CD4-positive, alpha-beta T cell treated with Interferon alpha-2 for 1 hour (primary cell): ENCODE measurements around the gene SHLD2.
A peak's percentile ranks its signal among the peaks of the same experiment; 100 is the strongest.
"Not testable (repeated sequence)": the region's sequence is repeated elsewhere in the genome, so short reads cannot be mapped to it uniquely, and the experiment has no call there.

Experiments used
- DNase-seq, 2 donors: peaks; one replicate each; pipeline ENCODE4 v3.0.0-alpha.2; 2020 to 2022

The SHLD2 gene

GRCh38 chr10:87149020-87149609 is 54.1 kb downstream of the SHLD2 start:
- DNase-seq = not testable (repeated sequence)

- not testable (repeated sequence) for DNase-seq
These were observed 56.5 kb downstream of the SHLD2 start for GRCh38 chr10:87151516-87151915.

- not testable (repeated sequence) for DNase-seq
These were observed 61.8 kb downstream of the SHLD2 start for GRCh38 chr10:87156841-87157240.

DNA sequence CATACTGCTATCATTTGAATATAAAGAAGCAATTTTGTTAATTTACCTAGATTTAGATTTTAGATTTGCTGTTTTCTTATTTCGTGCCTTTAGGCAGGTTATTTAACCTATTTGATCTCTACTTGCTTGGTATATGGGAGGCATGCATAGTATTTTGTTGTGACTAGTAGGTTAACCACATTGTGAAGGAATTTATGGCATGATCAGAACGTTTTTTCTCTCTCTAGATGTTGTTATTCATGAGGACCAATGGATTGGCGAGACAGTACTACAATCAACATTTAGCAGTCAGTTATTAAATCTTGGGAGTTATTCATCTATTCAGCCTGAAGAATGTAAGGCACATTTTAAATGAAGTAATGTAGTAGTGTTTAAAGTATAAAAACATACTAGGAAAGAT is 62.8 kb downstream of the SHLD2 start:
- not testable (repeated sequence) for DNase-seq

- not testable (repeated sequence) for DNase-seq
These were observed 67.8 kb downstream of the SHLD2 start for GRCh38 chr10:87162703-87163293.

GRCh38 chr10:87163414-87163813 is 68.4 kb downstream of the SHLD2 start:
- not testable (repeated sequence) for DNase-seq

- DNase-seq = not testable (repeated sequence)
These were observed 74.9 kb downstream of the SHLD2 start for GRCh38 chr10:87169857-87170256.

DNA sequence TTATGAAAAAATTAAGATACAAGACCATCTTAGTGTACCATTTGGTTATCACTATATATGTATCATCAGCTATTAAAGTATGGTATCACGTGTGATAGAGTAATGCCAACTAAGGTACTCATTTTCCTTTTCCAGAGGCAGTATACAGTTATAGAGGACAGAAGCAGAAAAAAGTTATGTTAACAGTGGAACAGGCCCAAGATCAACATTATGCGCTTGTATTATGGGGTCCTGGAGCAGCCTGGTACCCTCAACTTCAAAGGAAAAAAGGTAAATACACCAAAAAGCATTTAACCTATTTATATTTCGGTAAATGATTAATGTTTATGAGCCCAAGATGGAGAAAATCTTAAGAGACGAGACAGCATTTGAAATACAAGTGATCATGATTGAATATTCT is 75.7 kb downstream of the SHLD2 start:
- not testable (repeated sequence) for DNase-seq

GRCh38 chr10:87171670-87172069 is 76.7 kb downstream of the SHLD2 start:
- DNase-seq = not testable (repeated sequence)

DNA sequence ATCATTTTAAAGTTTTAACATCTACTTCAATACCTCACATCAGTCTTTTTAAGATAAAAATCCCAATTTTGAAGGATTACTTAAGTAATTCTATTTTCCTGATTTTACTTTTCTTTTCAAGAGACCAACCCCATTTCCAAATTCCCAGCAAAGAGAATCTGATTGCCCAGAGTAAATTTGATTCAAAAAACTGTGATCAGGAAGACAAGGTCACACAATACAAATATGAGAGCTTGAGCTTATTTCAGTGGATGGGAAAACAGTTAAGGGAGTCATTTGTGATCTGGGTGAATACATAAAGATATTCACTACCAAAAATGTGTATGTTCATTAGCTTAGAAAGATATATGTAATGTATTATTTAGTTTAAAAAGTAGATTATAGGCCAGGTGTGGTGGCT is 77.2 kb downstream of the SHLD2 start:
- DNase-seq = not testable (repeated sequence)

GRCh38 chr10:87177587-87177986 is 82.6 kb downstream of the SHLD2 start:
- DNase-seq = not testable (repeated sequence)

DNA sequence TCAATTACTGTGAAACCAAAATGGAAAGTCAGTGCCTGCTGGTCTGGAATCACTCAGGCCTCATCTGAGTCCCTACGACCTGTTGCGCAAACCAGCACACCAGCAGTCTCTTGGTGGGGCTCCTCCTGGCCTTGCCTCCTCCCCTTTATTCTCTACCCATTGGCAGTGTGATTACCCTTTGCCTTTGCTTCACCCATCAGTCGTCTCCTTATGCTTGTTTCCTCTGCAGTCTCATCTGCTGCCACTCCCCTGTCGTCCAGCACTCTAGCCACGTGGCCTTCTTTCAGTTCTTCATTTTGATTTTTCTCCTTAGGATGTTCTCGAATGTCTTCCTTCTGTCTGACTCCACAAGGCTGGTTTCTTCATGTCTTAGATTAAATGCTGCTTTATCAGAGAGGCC is 89.4 kb downstream of the SHLD2 start:
- peak in 1 of 2 donors; percentile 38 for DNase-seq

- DNase-seq = not testable (repeated sequence)
These were observed 91.0 kb downstream of the SHLD2 start for GRCh38 chr10:87186016-87186415.

- DNase-seq = not testable (repeated sequence)
These were observed 92.6 kb downstream of the SHLD2 start for GRCh38 chr10:87187573-87187972.

GRCh38 chr10:87191841-87192240 is 96.8 kb downstream of the SHLD2 start:
- DNase-seq = not testable (repeated sequence)

DNA sequence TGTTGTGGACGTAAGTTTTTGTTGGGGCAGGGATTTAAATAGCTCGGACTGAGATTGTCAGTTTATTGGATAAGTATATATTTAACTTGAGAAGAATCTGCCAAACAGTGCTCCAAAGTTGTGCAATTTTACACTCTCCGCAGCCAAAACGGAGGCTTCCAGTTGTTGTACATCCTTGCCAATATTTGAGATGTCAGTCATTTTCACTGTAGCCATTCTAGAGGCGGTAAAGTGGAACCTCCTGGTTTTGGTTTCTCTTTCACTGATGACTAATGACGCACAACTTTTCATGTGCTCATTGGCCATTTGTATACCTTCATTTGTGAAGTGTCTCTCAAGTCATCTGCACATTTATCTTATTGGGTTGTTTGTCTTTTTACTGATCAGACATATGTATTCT is 105.9 kb downstream of the SHLD2 start:
- DNase-seq = peak; percentile 24 to 76

DNA sequence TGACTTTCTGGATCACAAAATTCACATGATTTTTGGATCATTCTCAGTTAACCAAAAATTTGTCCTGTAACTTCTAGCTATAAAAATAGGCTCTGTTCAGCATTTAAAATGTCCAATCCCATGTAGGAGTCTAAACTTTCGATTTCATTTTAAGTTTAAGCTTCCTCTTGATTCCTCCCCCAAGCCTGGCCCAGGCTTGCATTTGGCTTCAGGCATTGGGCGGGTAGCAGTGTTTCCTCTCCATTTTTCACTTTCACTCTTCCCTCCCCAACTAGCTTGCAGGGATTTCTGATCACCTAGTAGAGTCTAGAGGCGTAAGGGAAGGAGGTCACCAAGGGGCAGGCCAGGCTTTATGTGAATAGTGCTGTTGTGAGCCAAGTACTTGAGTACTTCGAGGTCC is 109.8 kb downstream of the SHLD2 start:
- DNase-seq = peak in 1 of 2 donors; percentile 24

- not testable (repeated sequence) for DNase-seq
These were observed 111.9 kb downstream of the SHLD2 start for GRCh38 chr10:87206922-87207321.

DNA sequence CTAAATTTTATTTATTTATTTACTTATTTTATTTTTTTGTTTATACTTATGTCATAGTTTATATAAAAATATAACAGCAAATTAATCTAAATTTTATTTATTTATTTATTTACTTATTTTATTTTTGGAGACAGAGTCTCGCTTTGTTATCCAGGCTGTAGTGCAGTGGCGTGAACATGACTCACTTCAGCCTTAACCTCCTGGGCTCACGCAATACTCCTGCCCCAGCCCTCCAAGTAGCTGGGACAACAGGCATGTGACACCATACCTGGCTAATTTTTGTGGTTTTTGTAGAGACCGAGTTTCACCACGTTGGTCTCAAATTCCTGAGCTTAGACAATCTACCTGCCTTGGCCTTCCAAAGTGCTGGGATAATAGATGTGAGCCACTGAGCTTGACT is 115.3 kb downstream of the SHLD2 start:
- not testable (repeated sequence) for DNase-seq

- not testable (repeated sequence) for DNase-seq
These were observed 116.8 kb downstream of the SHLD2 start for GRCh38 chr10:87211848-87212247.

DNA sequence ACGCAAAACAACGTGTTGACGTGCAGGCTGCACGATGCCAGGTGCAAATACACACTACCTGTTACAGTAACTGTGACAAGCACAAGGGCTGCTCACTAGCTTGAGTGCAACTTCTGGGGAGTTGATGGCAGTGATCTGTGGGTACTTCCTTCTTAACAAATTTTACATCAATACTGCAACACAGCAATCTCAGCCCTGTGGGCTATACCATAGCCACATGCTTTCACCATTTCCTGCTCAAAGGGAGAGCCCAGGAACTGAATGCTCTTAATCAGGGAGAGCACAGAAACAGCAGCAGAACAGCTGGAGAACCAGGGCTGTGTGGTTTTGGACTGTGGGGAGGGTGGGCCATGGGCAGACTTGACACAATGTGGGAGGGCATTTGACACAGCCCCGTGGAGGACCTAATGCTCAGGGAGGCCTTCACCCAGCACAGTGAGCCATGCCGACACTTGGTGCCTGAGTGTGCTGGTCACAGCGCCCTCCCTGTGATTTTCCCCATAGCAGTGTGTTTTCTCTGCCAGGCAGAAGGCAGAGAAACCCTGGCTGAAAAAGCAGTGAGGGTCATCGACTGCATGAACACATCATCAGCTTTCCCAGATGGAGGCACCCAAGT is 118.3 kb downstream of the SHLD2 start:
- not testable (repeated sequence) for DNase-seq

DNA sequence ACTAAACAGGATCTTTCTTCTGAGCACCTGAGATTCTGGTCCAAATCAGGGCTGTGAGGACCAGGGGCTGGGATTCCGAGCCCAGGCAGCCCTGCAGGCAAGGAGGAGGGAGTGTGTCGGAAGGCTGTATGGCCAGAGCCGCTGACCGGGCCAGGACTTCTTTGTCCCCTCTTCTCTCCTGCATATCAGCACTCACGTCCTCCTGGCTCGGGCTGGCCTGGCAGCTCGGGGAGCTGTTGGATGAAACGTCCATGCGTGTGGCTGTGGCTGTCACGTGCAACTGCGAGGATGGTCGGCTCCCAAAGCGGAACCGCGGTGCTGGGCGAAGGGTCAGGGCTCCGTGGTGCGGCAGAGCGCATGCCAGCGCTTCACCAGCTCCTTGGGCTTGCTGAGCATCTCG is 118.8 kb downstream of the SHLD2 start:
- not testable (repeated sequence) for DNase-seq

- peak in 1 of 2 donors; percentile 9 for DNase-seq
These were observed 121.1 kb downstream of the SHLD2 start for GRCh38 chr10:87216120-87216519.

DNA sequence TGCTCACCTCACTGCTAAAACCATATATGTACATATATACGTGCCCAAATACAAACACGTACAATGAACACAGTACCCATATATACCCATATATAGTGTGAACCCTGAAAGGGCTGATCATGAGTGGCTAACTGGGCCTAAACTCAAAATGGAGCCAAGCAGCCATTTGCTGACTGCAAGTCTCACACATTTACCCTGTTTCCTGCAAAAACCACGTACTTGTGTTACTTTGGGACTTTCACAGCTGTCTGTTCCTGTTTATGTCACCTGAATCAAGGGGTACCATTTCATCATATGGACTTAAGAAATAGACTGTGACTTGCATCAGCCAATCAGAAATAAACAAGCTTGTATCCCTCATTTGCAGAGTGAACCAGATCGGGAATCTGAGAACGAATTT is 124.4 kb downstream of the SHLD2 start:
- DNase-seq = not testable (repeated sequence)
